HG02623 (cell line): Measurements from ENCODE around the gene HOXB6.

Experiments
- ATAC-seq: cut with Tn5 transposase; IDR thresholded peaks from one replicate; pipeline ENCODE4 v1.9.1; 2021; ENCODE audit warnings: moderate library complexity; ENCODE audit not compliant: unreplicated experiment

HOXB6 gene

DNA sequence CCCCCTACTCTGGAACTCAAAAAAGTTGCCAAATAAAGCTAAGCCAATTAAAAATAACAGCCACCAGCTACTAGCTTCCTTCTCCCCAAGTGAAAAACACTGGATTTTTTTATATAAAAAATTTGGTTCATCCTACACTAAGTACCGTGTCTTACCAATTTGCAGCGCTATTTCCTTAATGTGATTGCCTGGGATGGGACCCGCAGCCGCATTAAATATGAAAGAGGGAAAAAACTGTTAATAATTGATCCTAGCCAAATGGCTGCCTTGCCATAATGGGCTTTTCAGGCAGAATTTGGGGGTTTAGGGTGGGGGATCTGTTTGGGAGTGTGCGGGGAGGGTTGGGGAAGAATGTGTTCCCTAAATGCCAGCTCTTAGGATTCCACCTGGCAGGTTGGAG is 19.3 kb upstream of the HOXB6 start:
- ATAC-seq, result no peak

DNA sequence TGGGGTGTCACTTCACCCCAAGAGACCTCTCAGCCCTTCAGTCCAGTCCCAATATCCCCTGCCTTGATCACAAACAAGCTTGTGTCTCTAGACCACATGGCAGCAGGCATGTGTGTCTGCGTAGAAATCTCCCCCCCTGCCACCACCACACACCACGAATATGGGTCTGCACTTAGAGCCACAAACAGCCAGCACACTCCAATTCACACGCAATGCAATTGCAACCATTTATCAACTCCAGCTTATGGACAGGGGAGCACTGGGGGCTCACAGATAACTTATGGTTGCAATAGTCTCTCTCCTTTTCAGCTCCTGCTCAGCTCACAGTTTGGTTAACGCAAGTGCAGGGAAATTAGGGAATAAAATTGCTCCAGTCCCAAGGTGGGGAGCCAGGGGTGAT is 18.8 kb upstream of the HOXB6 start:
- no peak for ATAC-seq

DNA sequence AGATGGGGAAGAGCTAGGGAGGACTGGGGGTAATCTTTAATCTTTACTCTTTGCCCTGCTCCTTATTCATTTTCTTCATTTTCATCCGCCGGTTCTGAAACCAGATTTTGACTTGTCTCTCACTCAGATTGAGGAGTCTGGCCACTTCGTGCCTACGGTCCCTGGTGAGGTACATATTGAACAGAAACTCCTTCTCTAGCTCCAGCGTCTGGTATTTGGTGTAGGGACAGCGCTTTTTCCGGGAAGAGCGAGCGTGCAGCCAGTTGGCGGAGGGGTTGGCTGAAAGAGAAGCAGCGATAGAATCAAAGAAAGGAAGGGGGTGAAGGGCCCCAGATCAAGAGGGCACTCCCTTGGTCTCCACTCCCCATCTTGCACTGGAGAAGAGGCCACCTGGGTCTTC is 18.1 kb upstream of the HOXB6 start:
- no peak for ATAC-seq

DNA sequence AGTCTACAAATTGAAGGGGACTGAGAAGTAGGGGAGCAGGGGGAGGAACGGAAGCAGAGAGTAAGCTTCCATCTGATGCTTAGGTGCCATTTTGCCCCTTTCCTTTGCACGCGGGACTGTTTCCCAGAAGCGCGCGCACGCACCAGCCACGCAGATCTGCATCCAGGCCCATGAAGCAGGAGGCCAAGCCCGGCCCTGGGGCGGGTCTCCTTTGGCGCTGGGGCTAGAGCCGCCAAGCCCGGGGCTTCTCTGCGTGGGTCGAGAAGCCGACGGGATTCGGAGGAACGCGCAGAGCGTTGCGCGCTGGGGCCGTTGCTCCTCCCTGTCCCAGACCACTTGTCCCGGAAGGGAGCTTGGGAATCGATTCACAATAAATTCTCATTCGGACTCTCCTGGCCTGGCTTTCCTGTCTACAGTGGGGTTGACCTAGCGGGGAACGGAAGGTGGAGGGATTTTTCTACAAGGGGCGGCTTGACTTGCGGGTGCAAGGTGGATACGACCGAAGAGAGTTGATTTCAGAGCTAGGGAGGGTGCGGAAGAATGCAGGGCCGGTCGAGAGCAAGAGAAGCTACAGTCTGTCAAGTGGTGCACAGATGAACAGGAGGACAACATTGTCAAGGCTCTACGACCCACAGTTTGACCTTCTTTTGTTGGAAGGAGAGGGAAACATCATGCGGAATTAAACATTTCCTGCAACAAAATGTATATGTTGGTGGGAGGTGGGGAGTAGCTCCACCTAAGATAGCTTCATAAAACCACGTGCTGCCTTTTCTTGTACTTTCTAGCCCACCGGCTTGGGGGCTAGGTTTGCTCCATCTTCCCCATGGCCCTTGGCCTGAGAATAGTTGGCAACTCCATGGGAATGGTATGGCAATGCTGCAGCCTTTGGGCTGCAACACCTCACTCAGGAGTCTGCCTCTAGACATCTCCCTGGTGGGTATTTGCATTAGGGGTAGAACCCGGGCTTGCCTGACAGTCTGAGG is 16.9 kb upstream of the HOXB6 start:
- ATAC-seq, result no peak

DNA sequence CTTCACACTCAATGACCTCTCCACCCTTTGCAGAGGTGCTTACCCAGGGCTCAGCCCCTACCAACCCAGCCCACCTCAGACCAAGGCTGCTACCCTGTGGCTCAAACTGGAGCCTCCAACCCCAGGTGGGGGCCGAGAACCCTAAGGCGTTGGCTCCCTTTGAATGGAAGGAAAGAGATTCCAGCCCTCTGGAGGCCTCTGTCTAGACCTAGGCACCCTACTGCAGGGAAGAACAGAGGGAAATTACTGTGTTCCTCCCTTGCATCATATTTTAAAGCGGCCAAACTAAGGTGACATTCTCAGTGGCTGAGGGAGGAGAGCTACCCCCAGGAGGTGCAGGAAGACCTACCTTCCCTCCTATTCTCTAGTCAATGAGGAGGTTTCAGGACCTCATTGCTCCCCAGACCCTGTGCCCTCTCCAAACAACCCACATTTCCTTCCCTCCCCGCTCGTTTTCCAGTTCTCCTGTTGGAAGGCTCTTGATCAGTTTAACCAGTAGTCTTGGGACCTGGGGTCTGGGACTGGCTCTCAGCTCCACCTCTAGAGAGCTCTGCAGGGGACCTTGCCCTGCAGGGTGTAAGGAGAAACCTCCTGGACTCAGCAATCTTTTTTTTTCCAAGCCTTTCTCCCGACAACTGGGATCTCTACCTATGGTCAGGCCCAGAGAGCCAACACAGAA is 15.8 kb upstream of the HOXB6 start:
- no peak for ATAC-seq

DNA sequence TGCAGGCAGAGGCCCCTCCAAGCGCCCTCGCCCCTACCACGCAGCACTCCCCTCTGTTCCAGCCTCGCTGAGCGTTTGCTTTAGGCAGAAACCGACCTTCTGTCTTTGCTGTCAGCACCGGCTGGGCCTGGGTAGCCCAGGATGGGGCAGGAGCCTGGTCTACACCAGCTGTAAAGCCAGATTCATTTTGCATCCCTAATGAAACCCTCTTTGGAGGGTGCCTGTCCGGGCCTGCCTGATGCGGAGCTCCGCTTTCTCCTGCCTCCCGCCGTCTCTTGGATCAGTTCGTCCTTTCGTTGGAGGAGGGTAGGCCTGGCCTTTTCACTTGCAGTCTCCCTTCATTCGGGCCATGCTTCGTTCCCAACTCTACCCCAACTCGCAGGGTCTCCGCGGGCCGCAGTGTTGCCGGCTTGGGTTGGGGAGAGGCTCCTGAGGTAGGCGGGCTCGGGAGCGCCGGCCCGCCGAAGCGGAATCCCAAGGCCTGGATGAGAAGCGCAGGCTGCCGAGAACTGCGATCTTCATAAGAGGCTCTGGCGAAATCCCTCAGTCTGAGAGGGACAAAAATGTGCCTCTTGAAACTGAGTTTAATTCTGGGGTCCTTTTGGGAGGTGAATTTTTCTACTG is 15.2 kb upstream of the HOXB6 start:
- ATAC-seq, result no peak

DNA sequence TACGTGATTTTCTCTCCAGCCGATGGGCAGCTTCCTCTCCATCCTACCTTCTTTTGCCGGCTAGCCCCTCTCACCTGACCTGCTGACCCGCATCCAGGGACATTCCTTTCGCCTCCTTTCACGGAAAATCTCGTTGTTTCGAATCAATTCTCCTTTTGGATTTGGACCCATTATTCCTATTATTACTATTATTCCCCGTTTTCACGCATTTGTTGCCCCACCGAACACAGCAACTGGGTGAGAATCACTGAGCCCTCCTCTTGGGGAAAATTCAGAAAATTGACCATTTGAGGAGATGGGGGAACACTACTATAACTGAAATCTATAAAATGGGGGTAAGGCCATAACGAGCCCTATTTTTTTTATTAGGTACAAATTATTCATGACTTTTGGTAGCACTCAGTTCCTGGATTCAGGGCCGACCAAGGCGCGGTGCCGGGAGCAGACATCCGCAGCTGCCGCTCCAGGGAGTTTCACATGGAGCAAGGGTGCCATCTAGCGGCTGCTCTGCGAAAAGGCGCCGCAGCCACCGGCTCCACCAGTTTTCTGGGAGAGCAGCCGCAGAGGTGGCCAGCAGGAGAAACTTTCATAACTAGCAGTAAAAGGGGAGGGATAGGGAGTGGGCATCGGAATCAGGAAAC is 13.6 kb upstream of the HOXB6 start:
- no peak for ATAC-seq

DNA sequence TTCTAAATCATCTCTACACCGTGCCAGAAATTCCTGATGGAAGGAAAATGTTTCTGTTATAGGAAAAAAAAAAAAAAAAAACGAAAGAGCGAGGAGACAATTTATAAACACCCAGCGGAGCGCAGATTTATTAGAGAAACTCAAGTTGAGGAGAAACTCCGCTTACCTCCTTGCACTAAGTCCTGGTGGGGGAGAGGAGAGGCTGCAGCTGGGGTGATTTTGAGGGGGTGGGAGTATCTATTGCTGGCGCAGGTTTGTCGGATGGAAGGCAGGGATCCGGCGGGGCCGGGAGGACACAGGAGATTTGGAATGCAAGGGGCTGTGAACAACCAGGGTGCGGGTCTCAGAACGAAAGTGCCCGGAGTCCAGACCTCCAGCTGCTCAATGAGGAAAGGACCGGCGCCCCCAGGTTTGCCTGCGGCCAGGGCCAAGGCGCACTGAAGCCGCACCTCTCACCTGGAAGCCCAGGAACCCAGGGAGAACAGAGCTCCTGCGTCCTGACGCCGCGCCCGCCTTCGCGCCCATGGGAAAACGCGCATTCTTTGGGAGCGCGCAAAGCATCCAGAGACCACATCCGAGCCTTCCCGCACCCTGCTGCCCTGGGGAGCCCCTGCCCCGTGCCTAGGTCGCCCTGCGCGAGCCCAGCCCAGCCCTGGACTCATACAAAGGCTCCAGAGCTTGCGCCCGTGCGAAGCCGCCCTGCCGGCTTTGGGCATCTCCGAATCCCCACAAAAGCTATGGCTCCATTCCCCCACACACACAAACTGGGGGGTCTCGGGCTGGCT is 12.9 kb upstream of the HOXB6 start:
- no peak for ATAC-seq

DNA sequence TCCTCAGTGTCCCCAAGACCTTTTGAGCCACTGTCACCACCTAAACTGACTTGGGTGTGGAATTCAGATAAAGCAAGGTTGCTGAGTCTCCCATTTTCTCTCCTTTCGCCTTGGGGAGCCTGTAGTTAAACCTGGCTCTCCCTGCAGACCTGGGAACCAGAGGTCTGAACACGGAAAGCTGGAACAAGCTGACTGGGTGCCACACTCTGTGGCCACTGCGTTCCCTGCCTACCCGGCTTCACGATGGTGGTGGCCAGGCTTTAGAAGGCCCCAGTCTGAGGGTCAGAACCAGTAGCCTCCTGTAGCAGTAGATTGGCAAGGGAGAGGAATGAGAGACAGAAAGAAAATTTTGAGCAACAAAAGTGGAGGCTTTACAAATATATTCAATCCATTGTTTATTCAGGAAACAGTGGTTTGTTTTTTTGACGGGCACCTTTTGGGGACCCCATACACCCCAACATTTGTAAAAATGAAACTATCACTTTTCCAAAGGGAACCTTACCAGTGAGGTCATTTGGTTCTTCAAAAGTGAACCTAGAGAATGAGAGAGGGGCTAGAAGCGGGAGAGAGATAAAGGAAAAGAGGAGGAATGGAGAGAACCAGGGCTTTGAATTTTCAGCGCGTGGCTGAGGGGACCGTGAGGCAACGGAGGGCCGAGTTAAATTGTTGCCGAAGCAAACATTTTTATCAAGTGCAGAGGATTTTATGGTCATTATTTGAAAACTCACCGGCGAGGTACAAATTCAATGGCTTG is 12.1 kb upstream of the HOXB6 start:
- no peak for ATAC-seq

DNA sequence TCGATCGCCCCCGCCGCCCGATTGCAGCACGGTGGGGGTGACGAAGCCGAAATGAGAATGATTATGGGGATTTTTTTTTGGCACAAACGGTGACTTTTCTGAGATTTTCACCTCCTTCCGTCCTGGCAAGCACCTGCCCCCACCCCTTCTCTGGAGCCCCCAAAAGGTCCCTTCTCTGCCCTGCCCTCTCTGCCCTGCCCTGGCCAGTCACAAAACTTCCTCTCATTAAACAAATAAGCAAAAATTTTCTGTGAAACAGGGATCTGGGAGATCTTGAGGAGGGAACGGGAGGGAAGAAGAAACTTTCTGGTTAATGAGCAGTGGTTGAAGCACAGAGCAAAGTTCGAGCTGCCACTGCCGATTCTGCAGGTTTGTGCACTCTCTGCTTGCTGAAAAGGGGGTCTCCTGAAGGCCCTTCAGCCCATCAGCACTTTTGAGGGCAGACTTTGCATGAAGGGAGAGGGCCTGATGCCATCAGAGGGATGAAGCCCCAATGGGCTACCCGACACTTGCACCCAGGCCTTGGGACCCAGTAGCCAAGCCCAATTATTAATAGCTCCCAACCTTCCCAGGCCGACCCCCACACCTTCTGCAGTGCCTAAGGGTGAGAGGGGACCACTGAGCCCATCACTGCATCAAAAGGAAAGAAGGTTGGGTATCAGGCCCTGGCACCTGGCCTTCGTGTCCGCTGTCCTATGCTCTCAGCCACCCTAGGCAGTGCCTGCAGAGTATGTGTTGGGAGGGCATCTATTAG is 11.4 kb upstream of the HOXB6 start:
- no peak for ATAC-seq

DNA sequence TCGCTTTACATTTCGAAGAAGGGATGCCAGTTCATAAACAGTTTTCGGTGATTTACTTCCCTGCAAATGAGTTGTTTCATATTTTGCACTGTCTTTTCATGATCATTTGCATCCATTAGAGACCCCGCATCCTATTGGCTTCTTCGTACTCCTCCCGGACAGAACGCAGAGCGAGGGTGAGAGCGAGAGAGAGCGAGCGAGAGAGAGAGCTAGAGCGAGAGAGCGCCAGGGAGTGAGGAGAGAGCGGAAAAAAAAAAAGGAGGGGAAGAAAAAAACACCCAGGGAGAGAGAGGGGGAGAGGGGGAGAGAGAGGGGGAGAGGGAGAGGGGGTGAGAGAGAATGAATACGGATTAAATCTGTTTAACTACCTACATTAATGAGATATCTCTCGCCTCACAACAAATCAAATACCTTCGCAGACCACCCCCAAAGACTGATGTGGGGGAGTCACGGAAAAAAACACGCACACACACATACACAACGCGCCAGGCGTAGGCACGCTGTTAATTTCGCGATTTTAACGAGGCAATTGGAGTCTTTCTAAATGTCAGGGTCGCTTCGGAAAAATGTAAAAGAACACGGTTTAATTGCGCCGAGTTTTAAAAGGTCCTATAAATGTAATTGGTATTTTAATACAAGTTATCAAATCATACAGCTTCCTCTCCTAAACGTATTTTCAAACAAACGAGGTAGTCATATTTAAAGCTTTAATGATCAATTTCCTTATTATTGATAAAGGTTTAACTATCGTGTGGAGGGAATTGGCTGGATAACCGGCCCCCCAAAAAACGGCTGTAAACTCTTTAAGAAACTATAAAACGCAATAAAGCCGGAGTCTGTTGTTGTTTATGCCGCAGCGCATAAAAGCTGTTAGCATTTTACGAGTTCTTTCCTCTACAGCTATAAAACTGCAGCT is 10.5 kb upstream of the HOXB6 start, which contains the start of gene HOXB8:
Gene HOXB8 (minus strand): TSS at position 246 of the 916 bp plus-strand sequence. CDS start 588 bp downstream, outside the sequence.
- ATAC-seq, result no peak

DNA sequence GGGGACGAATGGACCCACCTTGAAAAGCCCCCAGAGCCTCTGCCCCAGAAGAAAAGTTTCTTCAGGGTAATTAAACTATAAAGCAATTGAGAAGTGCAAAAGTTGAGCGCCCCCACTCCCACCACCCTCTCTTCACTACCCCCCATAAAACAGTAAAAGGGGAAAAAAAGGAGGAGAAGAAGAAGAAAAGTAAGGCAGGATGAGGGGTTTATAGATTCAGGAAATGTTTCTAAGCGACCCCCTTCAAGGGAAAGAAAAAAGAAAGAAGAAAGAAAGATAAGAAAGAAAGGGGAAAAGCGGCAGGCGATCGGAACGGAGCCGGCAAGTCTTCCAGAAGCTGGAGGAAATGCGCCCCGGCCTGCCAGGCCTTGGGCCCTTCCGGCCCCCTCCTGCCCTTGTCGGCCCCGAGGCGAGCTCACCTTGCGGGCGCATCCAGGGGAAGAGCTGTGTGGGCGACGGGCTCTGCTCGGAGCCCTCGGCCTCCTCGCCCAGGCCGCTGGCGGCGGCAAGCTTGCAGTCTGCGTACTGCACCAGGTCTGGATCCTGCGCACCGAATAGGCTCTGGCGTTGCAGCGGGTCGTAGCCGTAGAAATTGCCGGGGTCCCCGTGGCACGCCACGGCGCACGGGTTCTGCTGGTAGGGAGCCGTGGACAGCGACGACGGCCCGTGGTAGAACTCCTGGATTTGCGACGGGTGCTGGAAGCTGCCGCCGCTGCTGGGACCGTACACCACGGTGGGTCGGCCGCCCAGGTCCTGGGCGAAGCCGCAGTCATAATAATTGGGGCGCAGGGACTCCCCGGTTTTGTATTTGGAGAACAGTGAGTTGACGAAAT is 9.3 kb upstream of the HOXB6 start:
- ATAC-seq, result no peak

DNA sequence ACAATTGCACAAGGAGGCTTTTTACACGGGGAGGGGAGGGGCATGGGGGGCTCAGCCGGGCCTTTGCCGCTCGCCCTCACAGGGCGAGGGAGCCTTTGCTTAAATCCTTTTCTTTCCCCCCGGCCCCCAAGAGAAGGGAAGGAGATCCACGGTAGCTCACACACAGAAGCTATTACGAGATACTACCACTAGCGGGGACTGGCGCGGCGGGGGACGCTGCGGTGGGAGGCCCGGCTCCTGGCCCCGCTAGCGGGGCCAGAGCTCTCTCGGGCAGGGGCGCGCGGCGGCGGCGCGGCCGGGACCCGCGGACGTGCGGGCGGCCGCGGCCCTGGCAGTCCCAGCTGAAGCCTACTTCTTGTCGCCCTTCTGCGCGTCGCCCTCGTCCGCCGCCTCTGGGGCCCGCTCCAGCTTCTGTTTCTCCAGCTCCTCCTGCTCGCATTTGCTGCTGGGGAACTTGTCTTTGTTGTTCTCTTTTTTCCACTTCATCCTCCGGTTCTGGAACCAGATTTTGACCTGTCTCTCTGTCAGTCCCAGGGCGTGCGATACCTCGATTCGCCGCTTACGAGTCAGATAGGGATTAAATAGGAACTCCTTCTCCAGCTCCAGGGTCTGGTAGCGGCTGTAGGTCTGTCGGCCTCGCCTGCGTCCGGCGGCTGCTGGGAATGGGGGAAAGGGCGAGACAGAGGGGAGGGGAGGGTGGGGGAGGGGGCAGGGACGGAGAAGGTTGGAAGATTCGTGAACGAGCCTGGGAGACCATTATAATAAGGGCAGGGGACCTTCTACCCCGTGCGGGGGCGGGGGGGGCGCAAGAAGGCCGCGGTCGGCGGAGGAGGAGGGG is 8.3 kb upstream of the HOXB6 start:
- ATAC-seq, result no peak

DNA sequence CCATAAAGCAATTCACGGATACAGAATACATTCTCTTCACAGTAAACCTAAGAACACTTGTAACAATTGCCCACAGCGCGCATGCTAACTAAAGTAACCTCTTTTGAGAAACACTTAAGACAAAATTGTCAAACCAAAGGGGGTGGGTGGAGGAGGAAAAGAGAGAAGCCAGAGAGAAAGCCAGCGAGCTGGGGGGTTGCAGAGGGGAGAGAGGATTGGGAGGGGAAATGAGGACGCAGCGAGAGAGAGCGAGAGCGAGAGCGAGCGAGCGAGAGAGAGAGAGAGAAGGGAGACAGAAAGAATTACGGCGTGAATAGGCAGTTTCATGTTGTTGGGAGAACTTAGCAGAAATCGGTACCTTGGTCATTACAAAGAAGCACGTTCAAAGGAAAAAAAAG is 7.7 kb upstream of the HOXB6 start:
- ATAC-seq, result no peak

DNA sequence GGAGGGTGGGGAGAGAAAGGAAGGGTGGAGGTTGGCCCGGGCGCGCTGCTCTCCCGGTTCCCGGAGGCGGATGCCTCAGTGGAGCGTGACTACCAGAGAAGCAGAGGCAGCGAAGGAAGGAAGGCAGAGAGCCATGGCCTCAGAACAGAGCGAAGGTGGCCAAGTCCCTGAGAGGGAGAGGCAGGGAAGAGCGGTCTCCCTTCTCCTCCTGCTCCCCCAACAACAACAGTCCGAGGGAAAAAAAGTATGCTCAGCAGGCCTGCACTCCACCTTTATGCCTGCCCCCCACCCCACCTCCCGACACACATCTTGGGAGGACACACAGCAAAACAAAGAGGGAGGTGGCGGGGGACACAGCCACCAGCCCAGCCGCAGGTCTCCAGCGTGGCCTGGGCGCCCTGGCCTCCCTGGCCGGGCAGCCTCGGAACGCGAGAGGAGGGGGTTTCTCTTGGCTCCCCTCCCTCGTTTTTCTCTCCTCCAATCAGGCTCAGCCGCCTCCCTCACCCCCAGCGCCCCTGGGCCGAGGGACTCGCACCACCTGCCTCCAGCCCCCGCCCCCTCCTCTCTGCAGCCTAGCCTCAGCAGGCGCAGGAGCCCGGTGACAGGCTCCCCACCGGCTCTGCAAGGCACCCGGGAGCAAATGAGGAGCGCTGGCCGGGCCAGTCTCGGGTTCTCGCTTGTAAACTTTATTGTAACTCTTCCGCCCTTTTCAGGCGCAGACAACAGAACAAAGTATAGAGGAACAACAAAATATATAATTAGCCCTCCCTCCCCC is 7.1 kb upstream of the HOXB6 start:
- no peak for ATAC-seq
